Measurements from ENCODE around the gene MYO1D.

GRCh38 chr17:32801641-32802040 is 75.3 kb downstream of the MYO1D start:
- no peak for TF ChIP-seq CREB5 (CRISPR knock-in tag; IDR thresholded peaks at IDR 0.05; ENCODE audit: low read depth)
- no peak for TF ChIP-seq ZNF70 (CRISPR knock-in tag; IDR thresholded peaks at IDR 0.05)
- no peak for TF ChIP-seq PATZ1 (CRISPR knock-in tag; IDR thresholded peaks at IDR 0.05; ENCODE audit: borderline replicate concordance)
- no peak for TF ChIP-seq CSRNP3 (CRISPR knock-in tag; IDR thresholded peaks at IDR 0.05)
- no peak for TF ChIP-seq ESRRG (CRISPR knock-in tag; IDR thresholded peaks at IDR 0.05)
- TF ChIP-seq RARB (CRISPR knock-in tag; IDR thresholded peaks at IDR 0.05), result no peak
- no peak for TF ChIP-seq CSDC2 (CRISPR knock-in tag; IDR thresholded peaks at IDR 0.05)
- no peak for TF ChIP-seq PPARA (CRISPR knock-in tag; IDR thresholded peaks at IDR 0.05; ENCODE audit: borderline replicate concordance)
- no peak for TF ChIP-seq TOX (CRISPR knock-in tag; IDR thresholded peaks at IDR 0.05; ENCODE audit: borderline replicate concordance)
- TF ChIP-seq ZC3H10 (CRISPR knock-in tag; IDR thresholded peaks at IDR 0.05), result no peak
- no peak for TF ChIP-seq ZFP30 (CRISPR knock-in tag; IDR thresholded peaks at IDR 0.05)
- no peak for TF ChIP-seq ZNF565 (CRISPR knock-in tag; conservative IDR thresholded peaks at IDR 0.05; ENCODE audit: low read depth)
- TF ChIP-seq ARNTL (CRISPR knock-in tag; IDR thresholded peaks at IDR 0.05; ENCODE audit: borderline replicate concordance, low read depth), result no peak
